NCI-H1105 treated with DMSO at 0.1 percent for 48 hours (cell line): ENCODE data around the gene NPTX2.

Source experiments
- DNase-seq: peaks from one replicate; lab custom pipeline; 2025; lab: John Stamatoyannopoulos, UW

NPTX2 gene

GRCh38 chr7:98618786-98619185, 1.7 kb downstream of the NPTX2 start:
- peak; percentile 32 for DNase-seq

GRCh38 chr7:98619450-98620321, 2.6 kb downstream of the NPTX2 start:
- peak; percentile 52 for DNase-seq

- DNase-seq: no peak
These were observed 4.7 kb downstream of the NPTX2 start for GRCh38 chr7:98621573-98622482.

- no peak for DNase-seq
These were observed 5.8 kb downstream of the NPTX2 start for GRCh38 chr7:98622926-98623325.

GRCh38 chr7:98624846-98625420, 7.8 kb downstream of the NPTX2 start:
- DNase-seq: no peak

- DNase-seq: peak; percentile 2
These were observed 9.7 kb downstream of the NPTX2 start for GRCh38 chr7:98626460-98627412.

- no peak for DNase-seq
These were observed 10.3 kb downstream of the NPTX2 start for GRCh38 chr7:98627413-98627790.

GRCh38 chr7:98628418-98628817, 11.3 kb downstream of the NPTX2 start:
- DNase-seq: no peak

- DNase-seq: no peak
These were observed 11.9 kb downstream of the NPTX2 start for GRCh38 chr7:98629001-98629431.

GRCh38 chr7:98630149-98630548, 13.1 kb downstream of the NPTX2 start:
- DNase-seq: no peak

GRCh38 chr7:98630770-98631169, 13.7 kb downstream of the NPTX2 start:
- DNase-seq: no peak

GRCh38 chr7:98638853-98639252, 21.8 kb downstream of the NPTX2 start:
- DNase-seq: no peak

- DNase-seq: no peak
These were observed 23.3 kb downstream of the NPTX2 start for GRCh38 chr7:98640375-98640774.

- DNase-seq: peak; percentile 21
These were observed 24.8 kb downstream of the NPTX2 start for GRCh38 chr7:98641646-98642500.

- no peak for DNase-seq
These were observed 26.3 kb downstream of the NPTX2 start for GRCh38 chr7:98643236-98643985.

- no peak for DNase-seq
These were observed 29.4 kb downstream of the NPTX2 start for GRCh38 chr7:98646465-98646864.

- DNase-seq: no peak
These were observed 30.2 kb downstream of the NPTX2 start for GRCh38 chr7:98647326-98647725.

GRCh38 chr7:98651760-98652159, 34.7 kb downstream of the NPTX2 start:
- DNase-seq: no peak

GRCh38 chr7:98653601-98654310, 36.7 kb downstream of the NPTX2 start:
- DNase-seq: no peak
